Choroid plexus epithelial cell (primary cell): ENCODE measurements around the gene DNAH11.
"Not testable (repeated sequence)": the region's sequence is repeated elsewhere in the genome, so short reads cannot be mapped to it uniquely, and the experiment has no call there.

ENCODE experiments used
- DNase-seq: peaks from one replicate; pipeline ENCODE4 v3.0.0-alpha.2; 2010; ENCODE audit warnings: low read depth
- H3K4me3 ChIP-seq: 2 replicates; pipeline ENCODE4 v1.5.1; 2011; ENCODE audit warnings: low read depth, mild to moderate bottlenecking, control low read depth, low read length, moderate library complexity
- CTCF ChIP-seq: conservative IDR thresholded peaks from 2 replicates; pipeline ENCODE4 v1.5.1; 2011; ENCODE audit warnings: low read depth, mild to moderate bottlenecking, control low read depth, inconsistent platforms, low read length, moderate library complexity

Gene DNAH11

GRCh38 chr7:21724562-21724961 lies 181.7 kb downstream of the DNAH11 start:
- TF ChIP-seq CTCF = no peak
- no peak for DNase-seq
- no peak overlapping the region for H3K4me3 ChIP-seq

GRCh38 chr7:21730399-21730798 lies 187.6 kb downstream of the DNAH11 start:
- no peak for TF ChIP-seq CTCF
- no peak for DNase-seq
- no peak overlapping the region for H3K4me3 ChIP-seq

- DNase-seq = no peak
- TF ChIP-seq CTCF = no peak
These were observed 189.1 kb downstream of the DNAH11 start for GRCh38 chr7:21731977-21732376.

GRCh38 chr7:21732956-21733355 lies 190.1 kb downstream of the DNAH11 start:
- H3K4me3 ChIP-seq = not testable (repeated sequence)

More at GRCh38 chr7:21731977-21732376, 189.1 kb downstream of the DNAH11 start:
- no peak overlapping the region for H3K4me3 ChIP-seq

GRCh38 chr7:21733837-21734236 lies 191.0 kb downstream of the DNAH11 start:
- DNase-seq = no peak
- H3K4me3 ChIP-seq = no peak overlapping the region
- no peak for TF ChIP-seq CTCF

More at GRCh38 chr7:21732956-21733355, 190.1 kb downstream of the DNAH11 start:
- DNase-seq = not testable (repeated sequence)

GRCh38 chr7:21743493-21743892 lies 200.7 kb downstream of the DNAH11 start:
- no peak for TF ChIP-seq CTCF
- H3K4me3 ChIP-seq = no peak overlapping the region
- DNase-seq = no peak

- DNase-seq = no peak
- no peak overlapping the region for H3K4me3 ChIP-seq
- no peak for TF ChIP-seq CTCF
These were observed 204.1 kb downstream of the DNAH11 start for GRCh38 chr7:21746949-21747348.

- TF ChIP-seq CTCF = no peak
- H3K4me3 ChIP-seq = no peak overlapping the region
- no peak for DNase-seq
These were observed 205.0 kb downstream of the DNAH11 start for GRCh38 chr7:21747806-21748205.
